Measurements from ENCODE around the gene IRF6.
A peak's percentile ranks its signal among the peaks of the same experiment; 100 is the strongest.
"Not testable (repeated sequence)": the region's sequence is repeated elsewhere in the genome, so short reads cannot be mapped to it uniquely, and the experiment has no call there.

IRF6 gene

DNA sequence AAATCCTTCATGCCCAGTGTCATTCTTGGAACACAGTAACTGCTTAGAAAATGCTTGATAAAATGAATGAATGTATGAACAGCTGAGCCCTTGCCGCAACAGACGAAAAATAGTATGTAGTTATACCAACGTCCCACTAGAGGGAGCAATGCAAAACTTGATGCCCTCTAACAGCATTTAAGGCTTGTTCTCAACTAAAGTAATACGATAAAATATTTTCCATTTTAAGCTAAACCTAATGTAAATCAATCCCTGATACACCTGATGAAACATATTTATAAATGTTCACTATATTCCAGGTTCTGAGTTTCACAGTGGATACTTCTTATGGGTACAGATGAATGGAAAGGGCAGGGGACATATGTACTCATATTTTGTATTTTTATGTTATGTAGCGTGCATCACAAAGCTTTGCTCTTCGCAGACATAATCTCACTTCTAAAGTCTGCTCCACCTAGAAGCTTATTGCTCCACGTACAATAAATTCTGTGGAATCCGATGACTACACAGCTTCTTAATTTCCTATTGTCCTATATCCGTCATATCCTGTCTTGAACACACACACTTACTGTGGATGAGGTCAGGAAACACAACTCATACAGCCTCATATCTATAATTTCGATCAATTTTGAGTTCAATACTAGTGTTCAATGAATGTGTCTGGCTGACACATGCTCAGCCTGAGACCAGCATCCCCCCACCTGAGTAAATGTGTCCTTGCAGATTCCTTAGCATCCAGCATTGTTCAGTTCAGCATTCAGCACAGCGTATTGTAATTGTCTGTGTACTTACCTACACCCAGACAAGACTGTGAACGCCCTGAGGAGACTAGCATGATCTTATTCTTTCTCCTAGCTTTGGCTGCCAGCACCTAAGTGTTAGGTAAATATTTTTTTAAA lies 17.4 kb upstream of the IRF6 start:
- no peak for DNase-seq (ENCODE audit: low read depth, low spot score)

DNA sequence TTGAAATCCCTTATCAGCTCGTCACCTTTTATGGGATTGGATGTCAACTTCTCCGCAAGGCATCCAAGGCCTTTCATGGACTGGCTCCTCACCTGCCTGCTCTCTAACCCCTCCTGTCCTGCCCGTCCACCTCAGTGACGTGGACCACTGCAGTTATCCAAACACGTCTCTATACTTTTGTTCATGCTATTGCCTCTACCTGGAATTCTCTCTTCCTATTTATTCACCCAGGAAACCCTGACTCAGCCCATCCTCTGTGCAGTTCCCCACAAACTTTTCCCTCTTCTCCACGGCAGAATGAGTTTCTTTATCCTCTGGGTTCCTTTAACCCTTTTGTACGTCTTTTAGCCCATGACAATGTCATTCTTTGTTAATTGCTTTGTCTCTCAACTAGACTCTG lies 16.8 kb upstream of the IRF6 start:
- DNase-seq (ENCODE audit: low read depth, low spot score) = no peak

DNA sequence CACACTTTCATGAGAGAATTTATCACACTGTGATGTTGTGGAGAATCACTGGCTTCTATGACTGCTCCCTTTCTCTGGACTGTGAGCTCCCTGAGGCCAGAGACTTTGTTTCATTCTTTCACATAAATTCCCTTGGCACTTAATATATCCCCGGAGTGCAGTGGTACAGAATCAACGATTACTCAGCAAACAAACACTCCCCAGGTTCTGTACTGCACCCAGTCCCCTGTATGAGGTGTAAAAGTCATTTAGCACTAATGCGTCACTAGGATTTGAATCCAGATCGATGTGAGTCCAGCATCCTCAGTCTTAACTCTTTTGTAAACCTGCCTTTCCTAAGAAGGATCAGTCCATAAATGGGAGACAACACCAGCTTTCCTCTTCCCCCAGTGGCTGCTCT lies 15.0 kb upstream of the IRF6 start:
- DNase-seq (ENCODE audit: low read depth, low spot score) = no peak

DNA sequence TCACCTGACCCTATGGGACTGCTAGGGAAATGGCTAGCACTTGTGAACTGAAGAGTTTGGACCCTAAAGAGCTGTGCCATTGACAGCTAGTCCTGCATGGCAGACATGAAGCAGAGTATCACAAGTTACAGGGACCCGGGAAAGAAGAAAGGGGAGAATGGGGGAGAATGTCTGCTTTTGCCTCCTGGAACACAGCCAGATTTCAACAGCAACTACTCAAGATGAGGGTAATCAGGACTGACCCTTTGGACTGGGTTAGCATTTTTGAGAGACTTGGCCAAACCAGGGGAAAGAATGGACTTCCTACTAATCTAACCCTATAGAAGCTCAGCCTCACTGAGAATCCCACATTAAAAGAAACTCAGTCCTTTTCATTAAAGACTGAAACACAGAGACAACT lies 13.1 kb upstream of the IRF6 start:
- DNase-seq (ENCODE audit: low read depth, low spot score) = no peak

DNA sequence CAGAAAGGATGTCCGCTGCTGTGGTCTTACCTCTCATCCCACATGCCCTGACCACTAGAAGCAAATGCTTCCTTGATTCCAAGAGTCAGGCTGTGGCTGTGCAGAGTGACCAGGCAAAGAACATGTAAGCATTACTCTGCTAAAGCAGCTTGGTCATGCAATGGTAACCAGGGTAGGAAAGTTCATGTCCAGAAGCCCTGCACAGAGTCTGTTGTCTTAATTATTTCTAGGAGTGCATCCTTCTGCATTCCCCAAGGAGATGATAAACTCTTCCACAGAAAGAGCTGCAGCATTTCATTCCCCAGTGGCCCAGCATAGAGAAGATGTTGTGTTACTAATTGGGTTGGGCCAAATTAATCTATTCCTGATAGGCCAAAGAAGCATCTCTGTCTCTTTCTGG lies 11.7 kb upstream of the IRF6 start:
- no peak for DNase-seq (ENCODE audit: low read depth, low spot score)

DNA sequence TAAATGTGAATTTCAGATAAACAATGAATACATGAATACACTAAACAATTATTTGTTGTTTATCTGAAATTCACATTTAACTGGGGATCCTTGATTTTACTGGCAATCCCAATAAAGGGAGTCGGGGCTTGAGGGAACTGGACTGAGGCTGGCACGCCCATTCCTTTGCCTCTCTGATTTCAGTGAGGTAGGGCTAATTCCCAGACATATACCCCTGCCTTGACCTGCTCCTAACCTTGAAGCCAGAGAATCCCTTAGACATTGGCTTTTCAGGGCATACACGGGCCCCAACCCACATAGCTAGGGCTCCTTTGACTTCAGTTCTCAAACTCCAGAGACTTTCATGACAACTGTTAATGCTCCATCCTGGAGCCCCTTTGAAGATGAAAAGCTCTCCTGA lies 11.0 kb upstream of the IRF6 start:
- no peak for DNase-seq (ENCODE audit: low read depth, low spot score)

DNA sequence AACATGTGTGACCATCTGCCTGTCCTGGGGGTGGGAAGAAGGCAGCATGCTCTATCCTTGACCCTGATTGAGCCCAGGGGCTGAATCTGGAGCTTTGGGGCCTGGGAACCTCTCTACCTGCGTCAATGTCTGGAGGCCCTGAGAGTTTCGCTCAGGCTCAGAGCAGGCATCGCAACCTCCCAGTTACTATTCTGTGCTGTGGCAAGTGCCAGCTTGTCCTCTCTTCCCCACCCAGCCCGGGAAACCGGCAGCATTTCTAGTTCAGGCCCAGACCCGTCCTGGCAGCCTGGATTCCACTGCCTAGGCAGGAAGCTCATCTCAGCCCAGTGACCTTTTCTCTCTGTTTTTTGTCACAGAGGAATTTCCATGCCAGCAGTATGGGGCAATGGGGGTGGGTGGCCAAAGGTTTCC lies 10.0 kb upstream of the IRF6 start:
- no peak for DNase-seq (ENCODE audit: low read depth, low spot score)

DNA sequence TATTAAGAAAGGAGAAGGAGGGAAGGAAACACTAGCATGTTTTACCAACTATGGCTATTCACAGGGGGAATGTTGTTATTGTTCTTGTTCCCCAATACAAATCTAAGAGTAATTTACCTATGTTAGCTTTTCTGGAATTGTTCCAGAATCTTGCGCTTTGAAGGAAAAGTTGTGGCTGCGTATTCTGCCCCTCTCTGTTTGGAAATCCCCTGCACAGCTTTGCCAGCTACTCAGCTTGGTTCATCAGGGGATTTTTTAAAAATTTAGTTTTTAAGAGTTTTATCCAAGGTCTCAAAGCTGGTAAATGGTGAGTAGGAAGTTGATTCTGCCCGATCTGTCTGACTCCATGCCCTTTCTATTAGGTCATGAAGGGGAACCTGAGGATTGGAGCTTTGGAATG lies 9.5 kb upstream of the IRF6 start:
- no peak for DNase-seq (ENCODE audit: low read depth, low spot score)

DNA sequence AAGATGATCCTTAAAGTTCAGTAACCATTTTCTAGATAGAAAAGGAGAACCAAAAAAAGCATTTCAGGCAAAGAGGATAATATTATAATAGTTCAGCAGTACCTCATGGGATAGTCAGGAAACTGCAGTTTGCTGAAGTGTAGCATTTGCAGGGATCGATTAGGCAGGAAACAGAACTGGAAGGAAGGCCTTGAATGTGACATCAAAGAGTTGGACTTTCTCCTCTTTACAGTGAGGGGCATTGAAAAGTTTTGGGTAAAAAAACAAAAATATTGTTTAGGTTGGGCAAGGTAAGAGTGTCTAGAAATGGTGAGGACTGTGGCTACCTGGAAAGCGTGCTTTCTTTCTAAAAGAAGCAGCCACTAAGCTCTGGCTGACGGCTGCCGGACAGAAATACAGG lies 8.0 kb upstream of the IRF6 start:
- DNase-seq (ENCODE audit: low read depth, low spot score) = no peak

DNA sequence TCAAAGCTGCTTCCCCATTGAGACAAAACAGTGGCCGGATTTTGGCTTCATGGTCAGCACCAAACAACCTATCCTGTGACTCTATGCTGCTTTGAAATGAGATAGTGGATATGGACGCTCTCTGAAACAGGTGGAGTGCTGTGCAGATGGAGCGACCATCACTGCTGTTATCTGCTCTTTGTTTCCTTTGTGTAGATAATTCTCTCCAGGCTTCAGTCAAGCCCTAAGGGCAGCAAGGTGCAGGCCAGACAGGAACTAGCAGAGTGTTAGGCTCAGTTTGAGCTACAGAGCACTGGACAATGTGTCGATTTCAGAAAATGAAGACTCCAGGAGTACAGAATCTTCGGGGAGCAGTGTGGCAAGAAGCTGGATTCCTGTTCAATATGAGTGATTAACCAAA lies 4.8 kb upstream of the IRF6 start:
- no peak for DNase-seq (ENCODE audit: low read depth, low spot score)

DNA sequence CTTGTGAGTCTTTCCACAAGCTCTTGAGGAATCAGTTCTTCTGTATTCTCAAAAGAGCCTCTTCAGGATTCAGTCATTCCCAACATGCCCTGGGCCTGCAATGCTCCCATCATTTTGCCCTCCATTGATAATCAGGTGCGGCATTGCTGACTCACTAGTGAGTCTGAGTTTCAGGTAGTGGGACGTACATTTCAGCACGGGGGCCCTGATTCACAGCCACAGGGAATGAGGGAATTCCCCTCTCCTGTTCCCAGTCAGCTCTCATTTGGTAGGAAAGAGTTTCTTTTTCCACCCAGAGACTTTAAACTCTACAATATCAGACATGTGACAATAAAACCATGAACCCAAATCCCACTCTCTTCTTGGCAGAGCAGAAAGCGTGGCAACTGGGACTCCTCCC lies 3.7 kb upstream of the IRF6 start:
- DNase-seq (ENCODE audit: low read depth, low spot score) = no peak

DNA sequence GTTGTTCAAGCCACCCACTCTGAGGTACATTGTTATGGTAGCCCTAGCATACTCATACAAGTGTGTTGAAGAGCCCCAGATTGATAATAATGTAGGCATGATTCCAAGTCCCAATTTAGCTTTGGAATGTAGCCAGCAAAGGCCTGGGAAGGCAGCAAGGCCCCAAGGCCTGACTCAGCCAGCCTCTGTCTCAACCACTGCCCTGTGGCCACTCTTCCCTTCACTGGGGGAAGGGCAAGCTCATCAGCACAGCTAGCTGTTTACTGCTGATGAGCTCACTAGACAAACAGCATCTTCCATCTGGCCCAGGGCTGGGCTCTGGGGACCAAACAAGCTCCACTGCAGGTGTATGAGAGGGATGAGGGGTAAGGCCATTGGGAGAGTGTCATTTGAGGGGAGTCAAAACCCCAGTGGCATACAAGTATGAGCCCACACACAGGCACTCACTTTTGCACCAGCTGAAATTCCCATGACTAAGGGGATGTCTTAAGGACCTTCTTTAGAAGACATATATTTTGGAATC lies 2.2 kb upstream of the IRF6 start:
- DNase-seq (ENCODE audit: low read depth, low spot score) = peak; percentile 80

DNA sequence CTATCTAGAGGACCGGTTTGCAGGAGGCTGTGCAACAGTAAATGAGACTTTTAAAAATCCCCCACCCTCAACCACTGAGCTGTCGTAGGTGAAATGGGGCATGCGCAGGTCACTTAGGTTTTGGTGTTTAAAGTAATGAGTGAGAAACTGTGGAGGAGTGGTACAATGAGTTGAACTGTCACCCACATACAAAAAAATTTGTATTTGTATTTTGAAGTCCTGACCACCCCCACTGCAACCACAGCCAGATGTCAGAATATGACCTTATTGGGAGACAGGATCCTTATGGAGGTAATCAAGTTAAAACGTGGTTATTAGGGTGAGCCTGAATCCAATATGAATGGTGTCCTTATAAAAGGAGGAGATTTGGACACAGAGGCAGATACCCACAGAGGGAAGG lies 1.6 kb upstream of the IRF6 start:
- no peak for DNase-seq (ENCODE audit: low read depth, low spot score)

DNA sequence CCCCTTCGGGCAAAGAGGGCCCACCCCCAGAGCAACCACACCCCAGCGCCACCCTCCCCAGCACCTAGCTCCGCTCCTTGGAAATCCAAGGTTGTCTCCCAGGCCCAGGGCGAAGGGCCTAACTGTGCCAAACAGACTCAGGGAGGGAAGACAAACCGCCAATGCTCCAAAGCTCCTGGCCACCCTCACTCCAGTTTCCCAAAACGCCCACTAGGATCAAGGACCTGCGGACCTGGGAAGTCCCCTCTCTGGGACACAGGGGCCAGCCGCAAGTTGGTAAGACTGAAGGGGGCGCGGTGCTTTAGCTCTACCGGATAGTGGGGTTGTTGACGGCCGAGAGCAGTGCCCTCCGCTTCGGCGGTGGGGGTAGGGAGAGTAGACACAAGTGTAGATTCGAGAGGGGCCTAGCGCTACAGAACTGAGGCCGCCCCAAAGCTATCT lies 581 bp downstream of the IRF6 start:
- no peak for DNase-seq (ENCODE audit: low read depth, low spot score)

DNA sequence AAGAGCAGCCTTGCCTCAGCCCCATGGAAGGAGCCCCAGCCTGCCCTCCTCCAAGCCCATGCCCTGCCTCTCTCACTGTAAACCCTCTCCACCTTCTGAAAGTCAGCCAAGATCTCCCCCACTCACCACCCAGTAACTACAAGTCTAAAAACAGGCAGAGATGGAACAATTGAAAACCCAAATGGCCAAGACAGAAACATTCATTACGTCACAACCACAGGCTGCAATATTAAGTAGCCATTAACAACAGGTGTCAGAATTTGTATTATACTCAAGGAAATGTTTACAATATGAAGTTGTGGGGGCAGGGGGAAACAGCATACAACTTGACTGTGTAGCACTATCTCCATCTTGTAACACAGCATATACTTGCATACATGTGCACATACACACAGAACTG lies 2.4 kb downstream of the IRF6 start:
- no peak for DNase-seq (ENCODE audit: low read depth, low spot score)

DNA sequence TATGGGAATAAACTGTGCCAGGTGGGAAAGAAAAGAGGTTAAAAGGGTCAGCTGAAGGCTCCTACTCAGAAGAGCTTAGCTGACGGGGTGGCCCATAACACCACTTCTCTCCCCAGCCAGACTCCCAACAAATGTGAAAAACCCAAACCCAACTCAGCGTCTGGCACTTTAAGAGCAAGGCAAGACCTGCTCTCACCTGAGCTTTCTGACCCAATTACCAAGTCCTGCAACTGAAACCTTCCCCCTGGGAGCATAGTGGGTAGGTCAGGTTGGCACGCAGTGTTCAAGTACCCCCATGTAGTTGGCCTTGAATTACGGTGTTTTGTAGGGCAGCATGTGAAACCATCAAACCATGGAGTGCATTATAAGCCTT lies 3.2 kb downstream of the IRF6 start:
- no peak for DNase-seq (ENCODE audit: low read depth, low spot score)

DNA sequence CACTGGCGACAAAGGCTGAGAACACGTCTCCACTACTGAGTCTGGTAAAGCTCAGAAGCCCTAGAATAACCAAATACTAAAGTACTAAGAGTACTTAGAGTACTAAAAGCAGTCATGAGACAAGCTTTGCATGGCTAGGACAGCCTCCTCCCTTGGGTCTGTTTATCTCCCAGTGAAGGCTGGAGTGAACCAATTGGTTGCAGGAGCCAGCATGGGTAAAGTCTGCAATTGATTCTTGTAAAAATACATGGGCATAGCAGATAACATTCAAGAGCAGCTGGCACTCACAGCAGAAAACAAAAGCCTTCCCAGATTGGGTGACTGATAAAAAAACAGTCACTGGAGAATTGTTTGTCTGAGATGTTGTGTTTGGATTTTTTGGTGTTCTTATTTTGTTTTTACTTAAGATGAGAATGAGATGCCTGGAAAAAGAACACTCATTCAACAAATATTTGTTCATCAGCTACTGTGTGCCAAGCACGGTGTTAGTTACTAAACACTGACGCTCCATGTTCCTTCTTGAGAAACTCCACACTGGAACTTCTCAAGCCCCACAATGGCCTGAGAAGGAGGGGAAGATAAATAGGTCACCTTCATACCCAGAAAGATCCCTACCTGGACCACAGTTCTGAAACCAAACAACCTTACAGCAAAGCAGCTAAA lies 3.7 kb downstream of the IRF6 start:
- DNase-seq (ENCODE audit: low read depth, low spot score) = no peak

DNA sequence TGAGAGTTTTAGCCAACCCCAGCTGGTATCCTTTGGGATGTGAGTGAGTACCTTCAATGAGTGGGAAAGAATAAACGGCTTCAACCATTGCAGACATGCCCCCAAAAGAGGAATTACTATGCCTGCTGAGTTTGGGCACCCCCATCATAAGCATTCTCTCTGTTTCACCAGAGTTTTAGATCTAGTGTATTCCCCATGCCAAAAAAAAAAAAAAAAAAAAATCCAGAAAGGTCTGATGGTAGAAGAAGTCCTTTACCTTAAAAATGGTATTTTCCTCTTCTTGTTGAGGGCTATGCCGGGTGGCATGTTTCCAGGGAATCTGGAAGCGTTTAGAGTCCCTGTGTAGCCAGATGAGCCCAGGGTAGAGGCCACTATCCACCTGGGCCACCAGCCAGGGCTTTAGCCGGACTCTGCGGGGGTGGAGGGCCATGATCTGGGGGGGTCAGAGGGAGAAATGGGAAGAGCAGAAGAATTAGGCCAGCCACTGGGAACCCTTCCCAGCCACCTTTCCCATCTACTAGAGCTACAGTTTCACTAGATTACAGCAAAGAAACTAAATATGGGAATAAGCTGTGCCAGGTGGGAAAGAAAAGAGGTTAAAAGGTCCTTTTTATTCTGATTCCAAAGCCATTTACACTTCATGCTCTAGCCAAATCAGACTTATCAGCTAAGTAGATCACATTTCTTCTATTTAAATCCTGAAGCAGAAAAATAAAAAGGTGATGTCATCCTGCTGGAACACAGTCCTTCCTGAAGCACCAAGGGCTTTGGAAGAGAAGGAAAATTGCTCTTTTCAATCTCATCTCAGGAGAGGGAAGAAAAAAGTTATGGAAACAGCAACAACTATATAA lies 4.7 kb downstream of the IRF6 start:
- DNase-seq (ENCODE audit: low read depth, low spot score) = no peak

DNA sequence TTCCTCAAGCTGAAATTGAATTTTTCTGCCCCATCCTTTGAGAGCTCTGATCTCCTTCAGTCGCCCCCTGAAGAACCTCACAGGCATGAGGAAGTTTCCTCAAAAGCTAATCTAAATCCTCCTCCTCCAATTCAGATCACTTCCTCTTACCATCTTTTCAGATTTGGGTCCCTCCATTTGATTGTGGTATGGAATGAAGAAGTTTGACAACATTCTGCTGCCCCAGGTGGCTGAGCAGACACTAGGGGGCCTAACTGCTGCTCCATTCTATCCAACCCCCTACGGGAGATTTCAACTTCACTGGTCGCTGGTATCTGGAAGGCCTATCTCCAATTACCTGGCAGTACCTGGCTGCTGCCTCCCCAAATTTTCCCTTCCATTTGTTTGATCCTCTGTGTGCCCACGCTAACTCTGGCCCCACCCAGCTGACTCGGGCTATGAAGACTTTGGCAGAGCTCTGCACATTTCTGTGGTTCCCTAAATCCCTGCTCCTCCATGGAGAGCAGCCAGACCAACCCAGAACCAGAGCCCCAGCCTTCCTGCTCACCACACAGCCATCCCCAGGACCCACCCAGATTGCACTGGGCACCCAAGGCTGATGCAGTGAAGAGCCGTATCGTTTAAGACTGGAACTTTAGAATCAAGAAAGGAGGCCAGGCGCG lies 7.8 kb downstream of the IRF6 start:
- DNase-seq (ENCODE audit: low read depth, low spot score) = no peak

DNA sequence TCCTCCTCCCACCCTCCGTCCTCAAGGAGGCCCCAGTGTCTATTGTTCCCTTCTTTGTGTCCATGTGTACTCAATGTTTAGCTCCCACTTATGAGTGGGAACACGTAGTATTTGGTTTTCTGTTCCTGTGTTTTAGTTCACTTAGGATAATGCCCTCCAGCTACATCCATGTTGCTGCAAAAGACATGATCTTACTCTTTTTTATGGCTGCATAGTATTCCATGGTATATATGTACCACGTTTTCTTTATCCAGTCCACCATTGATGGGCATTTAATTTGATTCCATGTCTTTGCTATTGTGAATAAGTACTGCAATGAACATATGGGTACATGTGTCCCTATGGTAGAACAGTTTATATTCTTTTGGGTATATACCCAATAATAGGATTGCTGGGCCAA lies 12.2 kb downstream of the IRF6 start:
- not testable (repeated sequence) for DNase-seq (ENCODE audit: low read depth, low spot score)

DNA sequence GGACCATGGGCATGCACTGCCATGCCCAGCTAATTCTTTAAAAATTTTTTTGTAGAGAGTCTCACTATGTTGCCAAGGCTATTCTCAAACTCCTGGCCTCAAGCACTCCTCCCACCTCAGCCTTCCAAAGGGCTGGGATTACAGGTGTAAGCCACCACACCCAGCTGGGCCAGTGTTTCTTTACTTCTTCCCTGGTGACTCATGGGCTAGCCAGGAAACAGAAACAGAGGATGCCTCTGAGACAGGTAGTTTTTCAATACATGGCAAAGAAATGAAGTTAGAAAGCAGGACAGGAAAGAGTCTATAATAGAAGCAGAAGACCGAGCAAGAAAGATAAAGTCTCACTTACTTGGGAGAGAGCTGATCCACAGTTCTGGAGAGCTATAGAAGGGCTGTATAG lies 14.0 kb downstream of the IRF6 start:
- DNase-seq (ENCODE audit: low read depth, low spot score) = no peak
